Naive B cell (primary cell): ENCODE measurements around the gene NQO1. TPM values are rescaled to one million over a fixed set of nuclear protein-coding genes. Genes with fewer than 3 reads are reported as not detected.
"Not testable (repeated sequence)": the region's sequence is repeated elsewhere in the genome, so short reads cannot be mapped to it uniquely, and the experiment has no call there.

Experiments
- ATAC-seq, 2 donors: fragments of 150-1000 bp; cut with Tn5 transposase; 2 replicates each; pipeline ENCODE4 v1.10.0; 2021; ENCODE audit warnings: low read depth in 2 of 2, mild to moderate bottlenecking in 2 of 2, moderate library complexity in 2 of 2
- DNase-seq: peaks from one replicate; pipeline ENCODE4 v3.0.0; 2022
- H3K27ac Mint-ChIP-seq, 6 donors: one replicate each; pipeline ENCODE4 v1.8.0; 2020 to 2022; ENCODE audit warnings: mild to moderate bottlenecking in 6 of 6, mixed read lengths in 6 of 6, moderate library complexity in 5 of 6, inconsistent platforms in 2 of 6
- H3K27me3 Mint-ChIP-seq, 3 donors: one replicate each; pipeline ENCODE4 v1.8.0; 2021 to 2022; ENCODE audit warnings: mixed read lengths in 3 of 3, mild to moderate bottlenecking in 1 of 3
- H3K36me3 Mint-ChIP-seq, 2 donors: one replicate each; pipeline ENCODE4 v1.8.0; 2020 to 2022; ENCODE audit warnings: mixed read lengths in 2 of 2, inconsistent platforms in 1 of 2, mild to moderate bottlenecking in 1 of 2
- H3K4me1 Mint-ChIP-seq, 3 donors: one replicate each; pipeline ENCODE4 v1.8.0; 2020 to 2022; ENCODE audit warnings: mixed read lengths in 3 of 3, inconsistent platforms in 1 of 3, mild to moderate bottlenecking in 1 of 3, moderate library complexity in 1 of 3
- H3K4me3 Mint-ChIP-seq, 8 donors: one replicate each; pipeline ENCODE4 v1.8.0; 2020 to 2022; ENCODE audit warnings: mild to moderate bottlenecking in 8 of 8, mixed read lengths in 8 of 8, moderate library complexity in 8 of 8, inconsistent platforms in 2 of 8
- H3K9me3 Mint-ChIP-seq, 7 donors: one replicate each; pipeline ENCODE4 v1.8.0; 2020 to 2022; ENCODE audit warnings: mixed read lengths in 7 of 7, mild to moderate bottlenecking in 5 of 7, inconsistent platforms in 2 of 7, moderate library complexity in 1 of 7
- polyA plus RNA-seq, 6 donors: library from polyadenylated mRNA; unstranded; fragments of 300-500 nt; fragmentation: Illumina TruSeq; gene quantifications; one replicate each; pipeline ENCODE4 v1.2.3, GENCODE V29; 2021; ENCODE audit warnings: low read depth in 6 of 6

Gene NQO1
- 1 to 10 TPM; 1.3 to 5.7 (median 3.2) TPM for polyA plus RNA-seq

GRCh38 chr16:69726313-69727060, at the start of gene NQO1:
TSS of gene NQO1 (minus strand) at chr16:69726560. CDS start at chr16:69726439, 121 bp downstream.
- Mint-ChIP-seq H3K4me3 (peak within 1 kb of the TSS; percentile 84 to 99 (median 96)), H3K27me3 (no peaks in the 10 kb centered on the region), H3K4me1 (peaks cover 12 to 21% (median 15%) of the 10 kb centered on the region in 3 donors), H3K27ac (peak within 1 kb of the TSS; percentile 65 to 93 (median 88)), H3K9me3 (no peaks in the 10 kb centered on the region), H3K36me3 (no peaks in the 10 kb centered on the region)
- ATAC-seq = peak; percentile 100
- peak; percentile 87 for DNase-seq

- Mint-ChIP-seq H3K4me3 (peak overlapping the region in 1 of 8 donors; percentile 57), H3K9me3 (peaks cover 10 to 21% (median 14%) of the 10 kb centered on the region in 7 donors), H3K4me1 (peaks cover 31 to 41% (median 40%) of the 10 kb centered on the region in 3 donors), H3K27me3 (no peaks in the 10 kb centered on the region), H3K27ac (peak overlapping the region in 1 of 6 donors; percentile 27), H3K36me3 (peaks cover 11 to 22% of the 10 kb centered on the region in 2 donors)
- no peak for DNase-seq
- ATAC-seq = no peak
Measured at GRCh38 chr16:69775563-69775962, 49.2 kb upstream of the NQO1 start.

GRCh38 chr16:69773260-69773947, 47.0 kb upstream of the NQO1 start:
- Mint-ChIP-seq H3K36me3 (peaks cover 11 to 22% of the 10 kb centered on the region in 2 donors), H3K4me3 (peak overlapping the region in 6 of 8 donors; percentile 25 to 39 (median 32)), H3K27ac (peak overlapping the region in 4 of 6 donors; percentile 30 to 79 (median 62)), H3K4me1 (peaks cover 41 to 57% (median 56%) of the 10 kb centered on the region in 3 donors), H3K27me3 (no peaks in the 10 kb centered on the region), H3K9me3 (peaks cover 10 to 21% (median 14%) of the 10 kb centered on the region in 7 donors)
- no peak for DNase-seq
- peak in 1 of 2 donors; percentile 60 for ATAC-seq

- Mint-ChIP-seq H3K4me1 (peaks cover 51 to 64% (median 59%) of the 10 kb centered on the region in 3 donors), H3K27ac (peak overlapping the region in 3 of 6 donors; percentile 39 to 51 (median 47))
Measured at GRCh38 chr16:69771651-69771967, 45.2 kb upstream of the NQO1 start.

GRCh38 chr16:69769404-69769803, 43.0 kb upstream of the NQO1 start:
- Mint-ChIP-seq H3K36me3 (peaks cover 0 to 15% of the 10 kb centered on the region in 2 donors), H3K27ac (no peak overlapping the region), H3K4me3 (no peak overlapping the region), H3K4me1 (peaks cover 58 to 69% (median 68%) of the 10 kb centered on the region in 3 donors), H3K9me3 (peaks cover 0 to 2% (median 0%) of the 10 kb centered on the region in 7 donors), H3K27me3 (no peaks in the 10 kb centered on the region)
- ATAC-seq = no peak
- DNase-seq = no peak

More at GRCh38 chr16:69771651-69771967, 45.2 kb upstream of the NQO1 start:
- H3K36me3 Mint-ChIP-seq = peaks cover 11 to 24% of the 10 kb centered on the region in 2 donors
- ATAC-seq (no peak), DNase-seq (no peak)
- peaks cover 10 to 21% (median 14%) of the 10 kb centered on the region in 7 donors for H3K9me3 Mint-ChIP-seq
- no peaks in the 10 kb centered on the region for H3K27me3 Mint-ChIP-seq
- H3K4me3 Mint-ChIP-seq = no peak overlapping the region

GRCh38 chr16:69768666-69769065, 42.3 kb upstream of the NQO1 start:
- ATAC-seq (no peak), DNase-seq (no peak)
- Mint-ChIP-seq H3K27ac (peak overlapping the region in 3 of 6 donors; percentile 12 to 63 (median 19)), H3K36me3 (peaks cover 0 to 11% of the 10 kb centered on the region in 2 donors), H3K4me1 (peaks cover 53 to 65% (median 62%) of the 10 kb centered on the region in 3 donors), H3K27me3 (no peaks in the 10 kb centered on the region), H3K4me3 (no peak overlapping the region), H3K9me3 (no peaks in the 10 kb centered on the region)

GRCh38 chr16:69767459-69768229, 41.3 kb upstream of the NQO1 start:
- Mint-ChIP-seq H3K4me1 (peaks cover 52 to 65% (median 62%) of the 10 kb centered on the region in 3 donors), H3K27ac (peak overlapping the region in 3 of 6 donors; percentile 11 to 54 (median 14)), H3K9me3 (no peaks in the 10 kb centered on the region), H3K36me3 (peaks cover 0 to 11% of the 10 kb centered on the region in 2 donors), H3K4me3 (peak overlapping the region in 1 of 8 donors; percentile 44), H3K27me3 (no peaks in the 10 kb centered on the region)
- ATAC-seq = no peak
- DNase-seq = no peak

- DNase-seq (no peak), ATAC-seq (no peak)
- Mint-ChIP-seq H3K9me3 (no peaks in the 10 kb centered on the region), H3K36me3 (peaks cover 0 to 11% of the 10 kb centered on the region in 2 donors), H3K27me3 (no peaks in the 10 kb centered on the region), H3K4me3 (peak overlapping the region; percentile 84 to 96 (median 92)), H3K4me1 (peaks cover 33 to 43% (median 34%) of the 10 kb centered on the region in 3 donors), H3K27ac (peak overlapping the region; percentile 92 to 98 (median 96))
Measured at GRCh38 chr16:69763599-69763942, 37.2 kb upstream of the NQO1 start.

GRCh38 chr16:69762814-69763598, 36.6 kb upstream of the NQO1 start:
- Mint-ChIP-seq H3K27ac (peak overlapping the region; percentile 92 to 98 (median 96)), H3K27me3 (peaks cover 0 to 2% (median 0%) of the 10 kb centered on the region in 3 donors), H3K36me3 (peaks cover 0 to 11% of the 10 kb centered on the region in 2 donors), H3K4me3 (peak overlapping the region; percentile 84 to 96 (median 92)), H3K4me1 (peaks cover 30 to 42% (median 32%) of the 10 kb centered on the region in 3 donors), H3K9me3 (no peaks in the 10 kb centered on the region)
- DNase-seq = peak; percentile 43
- peak; percentile 70 to 76 for ATAC-seq

GRCh38 chr16:69761983-69762813, 35.8 kb upstream of the NQO1 start, which contains the start of gene WWP2:
TSS of gene WWP2 (plus strand) at chr16:69762332. CDS start at chr16:69787011, 24,679 bp downstream.
- peak; percentile 78 for DNase-seq
- peak within 1 kb of the TSS; percentile 84 to 96 (median 92) for H3K4me3 Mint-ChIP-seq
- peaks cover 0 to 9% (median under 1%) of the 10 kb centered on the region in 3 donors for H3K27me3 Mint-ChIP-seq
- H3K27ac Mint-ChIP-seq = peak within 1 kb of the TSS; percentile 94 to 100 (median 98)
- peak; percentile 70 to 78 for ATAC-seq
- no peaks in the 10 kb centered on the region for H3K9me3 Mint-ChIP-seq
- peaks cover 0 to 11% of the 10 kb centered on the region in 2 donors for H3K36me3 Mint-ChIP-seq
- peaks cover 25 to 36% (median 30%) of the 10 kb centered on the region in 3 donors for H3K4me1 Mint-ChIP-seq

- ATAC-seq, DNase-seq, H3K36me3 Mint-ChIP-seq, H3K9me3 Mint-ChIP-seq, H3K27ac Mint-ChIP-seq: not testable (repeated sequence)
- Mint-ChIP-seq H3K4me3 (peak overlapping the region in 1 of 8 donors; percentile 41), H3K27me3 (peaks cover 0 to 21% (median 8%) of the 10 kb centered on the region in 3 donors), H3K4me1 (peaks cover 16 to 37% (median 27%) of the 10 kb centered on the region in 3 donors)
Measured at GRCh38 chr16:69757375-69757774, 31.0 kb upstream of the NQO1 start.
